Kidney (tissue), 14 donors: ENCODE measurements around the gene SPAG4. TPM values are rescaled to one million over a fixed set of nuclear protein-coding genes. Genes with fewer than 3 reads are reported as not detected.

Experiments
- DNase-seq, 5 donors: peaks; one replicate each; pipeline ENCODE4 v3.0.0-alpha.2; 2013 to 2020
- FAIRE-seq: peaks from 2 replicates; lab custom pipeline; 2012; peaks lifted over from hg19 to GRCh38; lab: Jason Lieb, UNC
- H3K27ac ChIP-seq, 2 donors: one replicate each; pipeline ENCODE4 v1.7.0; 2013; ENCODE audit warnings: low read depth in 2 of 2, low read length in 2 of 2, inconsistent platforms in 1 of 2
- H3K27me3 ChIP-seq: one replicate; pipeline ENCODE4 v1.7.1; 2013; ENCODE audit warnings: low read length, inconsistent platforms; ENCODE audit not compliant: control insufficient read depth, insufficient read depth
- H3K36me3 ChIP-seq, 3 donors: one replicate each; pipeline versions ENCODE4 v1.7.0 to v1.7.1; 2013; ENCODE audit warnings: low read length in 3 of 3, control low read depth in 1 of 3, inconsistent platforms in 1 of 3; ENCODE audit not compliant: insufficient read depth in 3 of 3, control insufficient read depth in 2 of 3
- H3K4me1 ChIP-seq, 3 donors: one replicate each; pipeline versions ENCODE4 v1.7.0 to v1.7.1; 2013; ENCODE audit warnings: low read length in 3 of 3, inconsistent platforms in 1 of 3, low read depth in 1 of 3; ENCODE audit not compliant: control insufficient read depth in 2 of 3, insufficient read depth in 2 of 3
- H3K4me3 ChIP-seq, 3 donors: one replicate each; pipeline versions ENCODE4 v1.7.0 to v1.8.1; 2013; ENCODE audit warnings: low read length in 3 of 3, control low read depth in 1 of 3, inconsistent platforms in 1 of 3
- H3K9ac ChIP-seq, 3 donors: one replicate each; pipeline versions ENCODE4 v1.7.0 to v1.7.1; 2013; ENCODE audit warnings: low read length in 3 of 3, control low read depth in 1 of 3, inconsistent platforms in 1 of 3
- H3K9me3 ChIP-seq, 3 donors: one replicate each; pipeline versions ENCODE4 v1.7.0 to v1.7.1; 2013; ENCODE audit warnings: low read length in 3 of 3, control low read depth in 1 of 3, inconsistent platforms in 1 of 3; ENCODE audit not compliant: control insufficient read depth in 2 of 3, insufficient read depth in 1 of 3
- intact Hi-C: fragments of 100-400 bp; cut with DNase I; formaldehyde crosslinking; loops from one replicate; pipeline ENCODE4 v1.11.1; 2022
- polyA plus RNA-seq: library from polyadenylated mRNA; stranded (reverse); fragments of 350-450 nt; fragmentation: Illumina TruSeq; extraction: RNeasy Lipid Tissue Mini Kit (QIAGEN cat#74804); gene quantifications from one replicate; pipeline ENCODE4 v1.2.3, GENCODE V29; 2014; ENCODE audit warnings: low read depth, low replicate concordance; ENCODE audit not compliant: insufficient read depth
- total RNA-seq: library from RNA; stranded (reverse); fragmentation: NEBNext Ultra II Directional; extraction: Animal tissue kit (Norgen Biotek cat#: 25700); gene quantifications from one replicate; pipeline ENCODE4 v1.2.1, GENCODE V29; 2021
- TF ChIP-seq, protein P1 (sequence below): IDR thresholded peaks from 3 replicates; pipeline ENCODE4 v1.5.1; 2012; ENCODE audit warnings: mild to moderate bottlenecking, moderate library complexity, borderline replicate concordance; ENCODE audit not compliant: insufficient read depth; ENCODE audit errors: extremely low read depth
- donor health status: control.
- donor health status: control.
- donor health status: control.
- donor health status: control.
- donor health status: control.
- donor health status: DM: yes; HTN: yes; CAD: no.
- donor health status: Normal renal cell carcinoma (clear cell type).

Gene SPAG4
- total and polyA plus RNA-seq, 2 donors from 2014 or later = 13.1 to 16.0 TPM

- DNase-seq (no peak), FAIRE-seq (no peak)
- intact Hi-C loops = no loop called here
- no peak overlapping the region for H3K27ac ChIP-seq
- H3K9ac ChIP-seq = no peak overlapping the region
- H3K4me1 ChIP-seq = no peaks in the 10 kb centered on the region
- TF ChIP-seq, protein P1, sequence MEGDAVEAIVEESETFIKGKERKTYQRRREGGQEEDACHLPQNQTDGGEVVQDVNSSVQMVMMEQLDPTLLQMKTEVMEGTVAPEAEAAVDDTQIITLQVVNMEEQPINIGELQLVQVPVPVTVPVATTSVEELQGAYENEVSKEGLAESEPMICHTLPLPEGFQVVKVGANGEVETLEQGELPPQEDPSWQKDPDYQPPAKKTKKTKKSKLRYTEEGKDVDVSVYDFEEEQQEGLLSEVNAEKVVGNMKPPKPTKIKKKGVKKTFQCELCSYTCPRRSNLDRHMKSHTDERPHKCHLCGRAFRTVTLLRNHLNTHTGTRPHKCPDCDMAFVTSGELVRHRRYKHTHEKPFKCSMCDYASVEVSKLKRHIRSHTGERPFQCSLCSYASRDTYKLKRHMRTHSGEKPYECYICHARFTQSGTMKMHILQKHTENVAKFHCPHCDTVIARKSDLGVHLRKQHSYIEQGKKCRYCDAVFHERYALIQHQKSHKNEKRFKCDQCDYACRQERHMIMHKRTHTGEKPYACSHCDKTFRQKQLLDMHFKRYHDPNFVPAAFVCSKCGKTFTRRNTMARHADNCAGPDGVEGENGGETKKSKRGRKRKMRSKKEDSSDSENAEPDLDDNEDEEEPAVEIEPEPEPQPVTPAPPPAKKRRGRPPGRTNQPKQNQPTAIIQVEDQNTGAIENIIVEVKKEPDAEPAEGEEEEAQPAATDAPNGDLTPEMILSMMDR = no peak
- no peaks in the 10 kb centered on the region for H3K27me3 ChIP-seq
- no peak overlapping the region for H3K4me3 ChIP-seq
- peaks cover 8 to 49% (median 35%) of the 10 kb centered on the region in 3 donors for H3K36me3 ChIP-seq
- H3K9me3 ChIP-seq = no peaks in the 10 kb centered on the region
These were observed 10.9 kb downstream of the SPAG4 start for GRCh38 chr20:35626386-35627001.

DNA sequence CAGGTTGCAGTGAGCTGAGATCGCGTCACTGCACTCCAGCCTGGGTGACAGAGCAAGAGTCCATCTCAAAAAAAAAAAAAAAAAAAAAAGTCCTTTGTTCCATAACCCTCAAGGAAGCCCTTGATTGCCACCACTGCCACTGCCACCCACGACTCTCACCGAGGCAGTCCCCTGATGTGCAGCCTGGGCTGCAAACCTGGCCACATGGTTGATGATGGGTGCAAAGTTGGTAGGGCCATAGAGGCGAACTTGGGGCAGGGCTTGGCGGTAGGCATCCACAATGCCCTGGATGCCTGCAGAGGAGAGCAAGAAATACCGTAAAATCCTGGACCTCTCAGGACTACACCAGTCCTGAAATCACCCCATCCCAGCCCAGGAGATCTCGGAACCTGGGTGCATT lies 11.5 kb downstream of the SPAG4 start:
- Histone ChIP-seq H3K9ac (no peak overlapping the region), H3K27ac (no peak overlapping the region), H3K27me3 (no peaks in the 10 kb centered on the region), H3K36me3 (peaks cover 8 to 51% (median 35%) of the 10 kb centered on the region in 3 donors), H3K4me3 (no peak overlapping the region), H3K4me1 (no peaks in the 10 kb centered on the region), H3K9me3 (no peaks in the 10 kb centered on the region)
- DNase-seq (no peak), FAIRE-seq (no peak)
- intact Hi-C loops = no loop called here
- TF ChIP-seq, protein P1 = no peak

GRCh38 chr20:35629427-35630145 lies 14.0 kb downstream of the SPAG4 start:
- FAIRE-seq (no peak), DNase-seq (no peak)
- Histone ChIP-seq H3K9ac (no peak overlapping the region), H3K27ac (no peak overlapping the region), H3K4me1 (no peaks in the 10 kb centered on the region), H3K9me3 (no peaks in the 10 kb centered on the region), H3K4me3 (no peak overlapping the region), H3K36me3 (peaks cover 8 to 51% (median 35%) of the 10 kb centered on the region in 3 donors), H3K27me3 (no peaks in the 10 kb centered on the region)
- TF ChIP-seq, protein P1 = no peak
- intact Hi-C loops = no loop called here
